K562 (cell line): ENCODE results near the gene GRB2. TPM values are rescaled to one million over a fixed set of nuclear protein-coding genes. Genes with fewer than 3 reads are reported as not detected.
"Not testable (repeated sequence)": the region's sequence is repeated elsewhere in the genome, so short reads cannot be mapped to it uniquely, and the experiment has no call there.

Source experiments
- ATAC-seq: fragments of 200-7000 bp; cut with Tn5 transposase; 3 replicates; pipeline ENCODE4 v1.9.1; 2020; ENCODE audit warnings: moderate library complexity
- BruUV-seq: library from RNA; stranded (reverse); fragments of 400-500 nt; replicated peaks from 2 replicates; lab custom pipeline; 2021; lab: Mats Ljungman, UMichigan
- CTCF ChIA-PET: fragments of 300-600 bp; formaldehyde crosslinking; extraction: SDS; loops from one replicate; lab custom pipeline; 2021; ENCODE audit warnings: low intra/inter-chr PET ratio; lab: Yijun Ruan, JAX
- POLR2A ChIA-PET: fragments of 300-600, 350-650 bp; sonication (Branson Sonifier 250); formaldehyde crosslinking; extraction: SDS; loops from one replicate; lab custom pipeline; 2021; ENCODE audit warnings: antibody characterized with exemption, inconsistent platforms; lab: Yijun Ruan, JAX
- DNase-seq, 4 experiments: peaks; one replicate each; pipeline versions ENCODE4 v3.0.0 to v3.0.0-alpha.2; 2011 to 2018; ENCODE audit warnings: low spot score in 3 of 4, mixed read lengths in 3 of 4; ENCODE audit errors: extremely low read depth in 1 of 4
- FAIRE-seq: peaks from 2 replicates; lab custom pipeline; 2011; peaks lifted over from hg19 to GRCh38; lab: Jason Lieb, UNC
- H2AFZ ChIP-seq: 2 replicates; pipeline ENCODE4 v1.6.0; 2011; ENCODE audit warnings: low read depth, low read length, control low read depth, inconsistent platforms
- H3K27ac ChIP-seq: fragments of 200-600 bp; 3 replicates; pipeline ENCODE4 v1.8.0; 2011; ENCODE audit warnings: low read depth, mild to moderate bottlenecking, control low read depth, inconsistent platforms, low read length, moderate library complexity, mixed read lengths; ENCODE audit errors: extremely low read depth
- H3K27me3 ChIP-seq, 2 experiments: fragments of 300-600 bp in 1 of 2; 2 replicates in 1 of 2; 3 replicates in 1 of 2; pipeline versions ENCODE4 v1.6.0 to v1.8.0; 2011; ENCODE audit warnings: inconsistent platforms in 2 of 2, low read length in 2 of 2, mild to moderate bottlenecking in 1 of 2, mixed read lengths in 1 of 2, moderate library complexity in 1 of 2; ENCODE audit not compliant: control insufficient read depth in 2 of 2, insufficient read depth in 2 of 2
- H3K36me3 ChIP-seq: fragments of 300-600 bp; 3 replicates; pipeline ENCODE4 v1.8.0; 2011; ENCODE audit warnings: mild to moderate bottlenecking, low read length, inconsistent platforms; ENCODE audit not compliant: control insufficient read depth, insufficient read depth
- H3K4me1 ChIP-seq, 2 experiments: fragments of 200-600 bp in 1 of 2; replicated peaks in 1 of 2; 2 replicates in 1 of 2; 3 replicates in 1 of 2; pipeline versions ENCODE4 v1.5.1 to v1.8.0; 2011; ENCODE audit warnings: inconsistent platforms in 2 of 2, low read length in 2 of 2, mild to moderate bottlenecking in 1 of 2, mixed read lengths in 1 of 2, moderate library complexity in 1 of 2; ENCODE audit not compliant: control insufficient read depth in 2 of 2, insufficient read depth in 2 of 2
- H3K4me2 ChIP-seq: 2 replicates; pipeline ENCODE4 v1.6.1; 2011; ENCODE audit warnings: low read length, control low read depth, inconsistent platforms, mixed read lengths; ENCODE audit not compliant: insufficient read depth
- H3K4me3 ChIP-seq: fragments of 200-600 bp; sonication (generic), shearing (Covaris generic); 2 replicates; pipeline ENCODE4 v1.5.1; 2016; ENCODE audit warnings: control low read depth, inconsistent platforms
- H3K79me2 ChIP-seq: fragments of 200-600 bp; 3 replicates; pipeline ENCODE4 v1.8.0; 2011; ENCODE audit warnings: low read length, inconsistent platforms; ENCODE audit not compliant: control insufficient read depth, insufficient read depth
- H3K9ac ChIP-seq, 2 experiments: 2 replicates each; pipeline versions ENCODE4 v1.6.0 to v1.6.1; 2011; ENCODE audit warnings: low read depth in 2 of 2, low read length in 2 of 2, control low read depth in 1 of 2, inconsistent platforms in 1 of 2, mild to moderate bottlenecking in 1 of 2, mixed read lengths in 1 of 2; ENCODE audit not compliant: insufficient read depth in 1 of 2
- H3K9me1 ChIP-seq: one replicate; pipeline ENCODE4 v1.6.0; 2011; ENCODE audit warnings: inconsistent platforms, mild to moderate bottlenecking, low read length, moderate library complexity; ENCODE audit not compliant: control insufficient read depth, insufficient read depth
- H3K9me3 ChIP-seq: replicated peaks from 2 replicates; pipeline ENCODE4 v1.5.1; 2011; ENCODE audit warnings: low read depth, low read length, inconsistent platforms; ENCODE audit not compliant: control insufficient read depth, insufficient read depth
- H4K20me1 ChIP-seq: replicated peaks from 2 replicates; pipeline ENCODE4 v1.6.1; 2011; ENCODE audit warnings: low read length, inconsistent platforms, mixed read lengths; ENCODE audit not compliant: control insufficient read depth, insufficient read depth
- SPI1 ChIP-seq: IDR thresholded peaks from 2 replicates; pipeline ENCODE4 v1.6.1; 2011; ENCODE audit warnings: low read depth, low read length, control low read depth, borderline replicate concordance
- WGBS: fragments of 100-300 bp; shearing (Covaris generic); methylation state at CpG from one replicate; pipeline ENCODE4 v1.1.6; 2016; ENCODE audit warnings: low coverage, mixed read lengths; ENCODE audit not compliant: insufficient coverage; ENCODE audit errors: missing lambda C conversion rate; 5-methylcytosine and 5-hydroxymethylcytosine counted together
- in situ Hi-C: fragments of 300-500 bp; cut with MboI; formaldehyde crosslinking; loops from 4 replicates; pipeline ENCODE4 v1.15.0; 2018; ENCODE audit warnings: inconsistent platforms, mixed read lengths
- intact Hi-C: fragments of 100-400 bp; cut with micrococcal nuclease; formaldehyde crosslinking; loops from 2 replicates; pipeline ENCODE4 v1.14.2; 2022
- polyA plus RNA-seq, 8 experiments: library from polyadenylated mRNA; depleted of rRNA in 4 of 8; stranded (reverse) in 5 of 8; unstranded in 3 of 8; fragments of >200 nt; fragmentation: Nextera tagmentation in 2 of 8; fragmentation: Illumina TruSeq in 1 of 8; extraction: Ambion mirVana in 2 of 8; extraction: Trizol in 1 of 8; gene quantifications; 2 replicates each; pipeline versions ENCODE4 v1.2.1 to v1.2.3, GENCODE V29; 2011 to 2014; ENCODE audit warnings: inconsistent platforms in 1 of 8, missing spikeins in 1 of 8
- total RNA-seq, 7 experiments: library from RNA; depleted of rRNA in 6 of 7; stranded (reverse); fragments of >200 nt in 6 of 7; fragmentation: Illumina TruSeq in 2 of 7; extraction: Trizol in 2 of 7; gene quantifications; 2 replicates each; pipeline versions ENCODE4 v1.2.1 to v1.2.3, GENCODE V29; 2011 to 2021; ENCODE audit warnings: low replicate concordance in 1 of 7
- TF ChIP-seq, protein P1 (sequence below): fragments of 450-650 bp; IDR thresholded peaks from 2 replicates; pipeline ENCODE4 v1.6.1; 2016; ENCODE audit warnings: mild to moderate bottlenecking

Gene GRB2
- total and polyA plus RNA-seq, 9 of the 15 experiments (the other 6 are each of a cell fraction or from before 2014, with no cell fraction given): 57.2 to 136 (median 84.8) TPM

DNA sequence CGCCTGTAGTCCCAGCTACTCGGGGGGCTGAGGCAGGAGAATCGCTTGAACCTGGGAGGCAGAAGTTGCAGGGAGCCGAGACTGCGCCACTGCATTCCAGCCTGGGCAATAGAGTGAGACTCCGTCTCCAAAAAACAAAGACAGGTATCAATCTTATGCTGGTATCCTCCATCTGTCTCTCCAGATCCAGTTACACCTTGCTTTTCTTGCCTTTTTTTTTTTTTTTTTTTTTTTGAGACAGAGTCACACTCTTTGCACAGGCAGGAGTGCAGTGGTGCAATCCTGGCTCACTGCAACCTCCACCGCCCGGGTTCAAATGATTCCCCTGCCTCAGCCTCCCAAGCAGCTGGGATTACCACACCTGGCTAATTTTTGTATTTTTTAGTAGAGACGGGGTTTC lies 59.1 kb downstream of the GRB2 start:
- DNase-seq, CTCF ChIA-PET, H3K9me1 ChIP-seq, intact Hi-C loops, H2AFZ ChIP-seq, H3K36me3 ChIP-seq, FAIRE-seq, H3K27me3 ChIP-seq, H3K4me3 ChIP-seq, ATAC-seq, BruUV-seq, H3K9me3 ChIP-seq, H4K20me1 ChIP-seq, in situ Hi-C loops: not testable (repeated sequence)
- H3K79me2 ChIP-seq: peaks cover 91% of the 10 kb centered on the region
- peaks cover 50 to 78% of the 10 kb centered on the region in 2 experiments for H3K4me1 ChIP-seq
- WGBS: 78% methylated on average over 9 of the region's 9 CpGs
- H3K27ac ChIP-seq: peak overlapping the region; percentile 61
- POLR2A ChIA-PET: interaction anchor here (0.8 to 1.0 kb wide), 3 partner anchors 8 to 57 kb away, joined by 3 to 5 read pairs (median 3); partner anchors contain the start of gene SLC25A19
- peak overlapping the region; percentile 77; the same call in 1 of the 2 replicates for H3K4me2 ChIP-seq
- H3K9ac ChIP-seq: peak overlapping the region in 1 of 2 experiments; percentile 80; a peak in 1 of 4 replicates

DNA sequence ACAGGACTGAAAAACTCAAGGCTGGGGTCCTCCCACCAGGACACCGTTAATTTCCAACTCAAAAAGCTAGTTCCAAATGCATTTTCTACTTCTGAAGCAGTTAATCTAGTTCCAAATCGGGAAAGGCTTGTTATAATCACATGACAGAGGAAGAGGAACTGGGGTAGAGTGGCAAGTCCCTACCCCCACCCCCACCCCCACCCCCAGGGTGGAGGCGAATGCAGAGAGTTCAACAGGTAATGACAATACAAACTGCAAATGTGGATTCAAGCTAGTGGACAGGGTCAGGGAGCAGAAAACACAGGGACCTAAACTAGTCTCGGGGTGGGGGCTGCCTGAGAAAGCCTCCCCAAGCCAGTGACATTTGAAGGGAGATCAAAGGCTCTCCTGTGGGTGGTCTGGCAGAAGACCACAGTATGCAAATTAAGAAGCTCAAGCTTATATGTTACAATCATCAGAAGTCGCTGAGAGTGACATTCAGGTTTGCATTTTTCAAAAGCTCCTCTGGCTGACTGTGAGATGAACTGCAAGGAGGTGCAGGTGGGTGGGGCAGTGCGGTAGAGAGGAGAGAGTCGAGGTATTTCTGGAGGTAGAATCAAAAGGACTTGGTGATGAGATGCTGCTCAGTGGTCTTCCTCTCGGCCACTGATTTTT lies 59.8 kb downstream of the GRB2 start:
- ChIA-PET POLR2A (interaction anchor here (0.6 to 1.0 kb wide), 3 partner anchors 12 to 56 kb away, joined by 3 read pairs; partner anchors contain the start of gene SLC25A19), CTCF (no interaction called here)
- Histone ChIP-seq H3K36me3 (0 out of 3 replicates have a peak, but pooled peaks cover 3% of the 10 kb centered on the region), H3K27ac (peak overlapping the region; percentile 52; the same call in 2 of the 3 replicates), H3K4me2 (peak overlapping the region; percentile 38; the same call in 1 of the 2 replicates), H3K9me3 (no peaks in the 10 kb centered on the region), H3K4me3 (no peak overlapping the region), H3K4me1 (peaks cover 46 to 76% of the 10 kb centered on the region in 2 experiments), H2AFZ (no peak overlapping the region), H3K79me2 (peaks cover 90% of the 10 kb centered on the region), H4K20me1 (peaks cover 10% of the 10 kb centered on the region; the same call in 1 of the 2 replicates), H3K27me3 (no peaks in the 10 kb centered on the region), H3K9ac (peak overlapping the region in 1 of 2 experiments; percentile 55; a peak in 1 of 4 replicates), H3K9me1 (peaks cover 4% of the 10 kb centered on the region)
- peak; percentile 54; the same call in 1 of the 2 replicates for TF ChIP-seq SPI1
- TF ChIP-seq, protein P1, sequence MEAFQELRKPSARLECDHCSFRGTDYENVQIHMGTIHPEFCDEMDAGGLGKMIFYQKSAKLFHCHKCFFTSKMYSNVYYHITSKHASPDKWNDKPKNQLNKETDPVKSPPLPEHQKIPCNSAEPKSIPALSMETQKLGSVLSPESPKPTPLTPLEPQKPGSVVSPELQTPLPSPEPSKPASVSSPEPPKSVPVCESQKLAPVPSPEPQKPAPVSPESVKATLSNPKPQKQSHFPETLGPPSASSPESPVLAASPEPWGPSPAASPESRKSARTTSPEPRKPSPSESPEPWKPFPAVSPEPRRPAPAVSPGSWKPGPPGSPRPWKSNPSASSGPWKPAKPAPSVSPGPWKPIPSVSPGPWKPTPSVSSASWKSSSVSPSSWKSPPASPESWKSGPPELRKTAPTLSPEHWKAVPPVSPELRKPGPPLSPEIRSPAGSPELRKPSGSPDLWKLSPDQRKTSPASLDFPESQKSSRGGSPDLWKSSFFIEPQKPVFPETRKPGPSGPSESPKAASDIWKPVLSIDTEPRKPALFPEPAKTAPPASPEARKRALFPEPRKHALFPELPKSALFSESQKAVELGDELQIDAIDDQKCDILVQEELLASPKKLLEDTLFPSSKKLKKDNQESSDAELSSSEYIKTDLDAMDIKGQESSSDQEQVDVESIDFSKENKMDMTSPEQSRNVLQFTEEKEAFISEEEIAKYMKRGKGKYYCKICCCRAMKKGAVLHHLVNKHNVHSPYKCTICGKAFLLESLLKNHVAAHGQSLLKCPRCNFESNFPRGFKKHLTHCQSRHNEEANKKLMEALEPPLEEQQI: no peak
- FAIRE-seq: no peak
- in situ Hi-C loops: no loop called here
- ATAC-seq: no peak
- intact Hi-C loops: no loop called here
- no TSS peak for BruUV-seq
- 34% methylated on average over 8 of the region's 8 CpGs for WGBS
- DNase-seq: peak in 1 of 4 experiments; percentile 23
